Mammary epithelial cell (primary cell): ENCODE data around the gene VPREB1.

ENCODE experiments used
- EZH2 ChIP-seq: IDR thresholded peaks from 2 replicates; pipeline ENCODE4 v1.6.1; 2012; ENCODE audit warnings: low read length, inconsistent platforms, borderline replicate concordance
- TF ChIP-seq, protein P1 (sequence below), 2 donors: IDR thresholded peaks in 1 of 2; conservative IDR thresholded peaks in 1 of 2; 2 replicates each; pipeline ENCODE4 v1.5.1; 2011 to 2012; ENCODE audit warnings: inconsistent platforms in 2 of 2, low read length in 2 of 2, mild to moderate bottlenecking in 2 of 2, control low read depth in 1 of 2, low read depth in 1 of 2; ENCODE audit not compliant: insufficient read depth in 1 of 2; ENCODE audit errors: extremely low read depth in 1 of 2

DNA sequence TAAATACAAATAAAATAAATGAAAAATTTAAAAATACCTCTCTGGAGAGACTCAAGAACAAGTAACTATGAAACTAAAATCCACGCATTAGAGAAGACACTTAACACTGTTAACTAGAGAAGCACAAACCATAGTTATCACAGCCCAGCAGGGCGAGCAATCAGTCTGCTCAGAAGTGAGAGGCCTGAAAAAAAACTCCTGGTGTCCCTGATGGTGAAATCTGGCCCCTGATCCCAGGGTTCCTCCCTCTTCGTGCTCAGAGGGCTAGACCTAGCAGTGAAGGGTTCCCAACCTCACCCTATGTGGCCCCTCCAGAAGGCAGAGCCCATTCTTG, 49.7 kb upstream of the VPREB1 start:
- TF ChIP-seq, protein P1, sequence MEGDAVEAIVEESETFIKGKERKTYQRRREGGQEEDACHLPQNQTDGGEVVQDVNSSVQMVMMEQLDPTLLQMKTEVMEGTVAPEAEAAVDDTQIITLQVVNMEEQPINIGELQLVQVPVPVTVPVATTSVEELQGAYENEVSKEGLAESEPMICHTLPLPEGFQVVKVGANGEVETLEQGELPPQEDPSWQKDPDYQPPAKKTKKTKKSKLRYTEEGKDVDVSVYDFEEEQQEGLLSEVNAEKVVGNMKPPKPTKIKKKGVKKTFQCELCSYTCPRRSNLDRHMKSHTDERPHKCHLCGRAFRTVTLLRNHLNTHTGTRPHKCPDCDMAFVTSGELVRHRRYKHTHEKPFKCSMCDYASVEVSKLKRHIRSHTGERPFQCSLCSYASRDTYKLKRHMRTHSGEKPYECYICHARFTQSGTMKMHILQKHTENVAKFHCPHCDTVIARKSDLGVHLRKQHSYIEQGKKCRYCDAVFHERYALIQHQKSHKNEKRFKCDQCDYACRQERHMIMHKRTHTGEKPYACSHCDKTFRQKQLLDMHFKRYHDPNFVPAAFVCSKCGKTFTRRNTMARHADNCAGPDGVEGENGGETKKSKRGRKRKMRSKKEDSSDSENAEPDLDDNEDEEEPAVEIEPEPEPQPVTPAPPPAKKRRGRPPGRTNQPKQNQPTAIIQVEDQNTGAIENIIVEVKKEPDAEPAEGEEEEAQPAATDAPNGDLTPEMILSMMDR (conservative IDR thresholded peaks at IDR 0.05 in 1 of 2, IDR thresholded peaks at IDR 0.05 in 1 of 2; ENCODE audit: extremely low read depth in 1 of 2, insufficient read depth in 1 of 2, low read depth in 1 of 2, low read length in 2 of 2) = no peak
- no peak for TF ChIP-seq EZH2
